ENCODE results near the gene CHMP3.
"Not testable (repeated sequence)": the region's sequence is repeated elsewhere in the genome, so short reads cannot be mapped to it uniquely, and the experiment has no call there.

The CHMP3 gene

DNA sequence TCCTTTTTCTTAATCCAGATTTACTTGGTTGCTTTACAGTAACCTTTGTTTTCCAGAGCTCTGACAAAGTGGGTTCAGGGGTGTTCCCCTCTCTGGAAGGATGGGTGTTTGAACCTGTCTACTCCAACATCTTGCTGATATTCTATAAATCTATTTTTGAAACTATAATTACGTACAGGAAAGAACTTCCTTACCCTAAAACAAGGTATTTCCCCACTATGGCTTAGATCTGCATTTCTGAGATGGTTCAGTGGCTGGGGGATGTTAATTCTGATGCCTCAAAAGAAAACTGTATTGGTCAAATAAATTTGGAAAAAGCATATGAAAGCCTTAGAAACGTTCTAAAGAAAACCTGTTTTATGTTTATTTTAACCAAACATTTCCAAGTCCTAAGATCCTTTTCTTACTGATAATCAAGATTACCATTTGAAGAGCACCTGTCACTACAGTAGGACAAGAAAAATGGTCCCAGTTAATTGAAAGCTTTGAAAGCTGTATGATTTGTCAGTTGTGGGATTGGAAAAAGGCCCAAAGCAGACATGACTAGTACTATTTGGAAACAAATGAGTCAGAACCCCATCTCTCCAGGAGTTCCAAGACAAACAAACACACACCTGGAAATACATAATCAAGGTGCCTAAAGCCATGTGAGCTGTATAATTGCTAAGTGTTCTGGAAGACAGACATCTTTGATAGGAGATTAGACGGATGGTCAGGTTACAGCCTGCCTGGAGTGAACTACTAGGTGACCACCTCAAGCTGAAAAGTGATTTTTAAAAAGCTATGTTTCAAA, 64.6 kb downstream of the CHMP3 start:
- Histone ChIP-seq H3K23ac (ENCODE audit: low read length) (no peak overlapping the region), H4K5ac (ENCODE audit: low read length) (no peak overlapping the region), H3K4me2 (ENCODE audit: low read length) (no peak overlapping the region), H3K9ac (ENCODE audit: low read length) (no peak overlapping the region), H4K8ac (ENCODE audit: low read depth, low read length) (no peak overlapping the region), H2BK15ac (replicated peaks; ENCODE audit: low read depth) (no peak overlapping the region), H3K4ac (ENCODE audit: low read depth, low read length) (no peak overlapping the region), H3K36me3 (ENCODE audit: control insufficient read depth, insufficient read depth, low read length) (no peaks in the 10 kb centered on the region), H3K18ac (ENCODE audit: low read length) (no peak overlapping the region), H2BK120ac (ENCODE audit: low read depth, low read length) (no peak overlapping the region), H3K27me3 (ENCODE audit: insufficient read depth, low read length, poor library complexity) (no peaks in the 10 kb centered on the region), H2BK5ac (ENCODE audit: low read length) (no peak overlapping the region), H3K79me2 (ENCODE audit: control insufficient read depth, insufficient read depth, low read length) (no peaks in the 10 kb centered on the region), H3K4me3 (ENCODE audit: low read length) (no peak overlapping the region), H3K4me1 (ENCODE audit: control insufficient read depth, low read depth, low read length) (no peaks in the 10 kb centered on the region), H2AK5ac (ENCODE audit: low read length) (no peak overlapping the region), H3K56ac (ENCODE audit: low read length) (no peak overlapping the region), H3K79me1 (ENCODE audit: low read length) (no peaks in the 10 kb centered on the region), H3K27ac (ENCODE audit: low read depth, low read length) (no peak overlapping the region)
- DNase-seq: no peak
- no CpG with 5 or more reads among the region's 3 CpGs for WGBS (ENCODE audit: extremely low coverage, insufficient coverage, low lambda C conversion rate)

DNA sequence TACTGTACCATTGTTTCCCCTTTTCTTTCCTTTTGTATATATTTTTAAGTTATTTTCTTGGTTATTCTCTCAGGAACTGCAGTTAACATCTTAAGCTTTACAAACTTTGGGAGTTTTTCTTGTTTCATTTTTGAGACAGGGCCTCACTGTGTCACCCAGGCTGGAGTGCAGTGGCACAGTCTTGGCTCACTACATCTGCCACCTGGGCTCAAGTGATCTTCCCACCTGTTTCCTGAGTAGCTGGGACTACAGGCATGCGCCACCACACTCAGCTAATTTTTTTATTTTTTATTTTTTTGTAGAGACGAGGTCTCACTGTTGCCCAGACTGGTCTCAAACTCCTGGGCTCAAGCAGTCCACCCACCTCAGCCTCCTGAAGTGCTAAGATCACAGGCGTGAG, 66.9 kb downstream of the CHMP3 start:
- not testable (repeated sequence) for H3K4me3 ChIP-seq (ENCODE audit: low read length); DNase-seq

DNA sequence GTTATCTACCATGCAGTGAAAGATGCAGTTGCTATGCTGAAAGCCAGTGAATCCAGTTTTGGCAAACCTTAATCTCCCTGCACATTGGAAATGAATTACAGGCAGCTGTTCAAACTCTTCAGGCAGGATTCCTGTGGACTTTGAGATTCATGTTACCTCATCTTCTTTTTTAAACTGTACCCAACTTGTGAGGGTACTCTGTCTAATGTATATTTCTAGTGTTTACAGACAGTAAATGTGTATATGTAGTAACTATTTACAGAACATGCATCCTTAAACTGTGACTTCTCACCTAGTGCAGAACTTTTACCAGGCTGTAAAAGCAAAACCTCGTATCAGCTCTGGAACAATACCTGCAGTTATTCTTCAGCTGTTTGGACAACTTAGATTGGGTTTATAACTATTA, 71.2 kb downstream of the CHMP3 start:
- Histone ChIP-seq H3K4me3 (ENCODE audit: low read length) (no peak overlapping the region), H3K36me3 (ENCODE audit: control insufficient read depth, insufficient read depth, low read length) (no peaks in the 10 kb centered on the region), H3K79me2 (ENCODE audit: control insufficient read depth, insufficient read depth, low read length) (no peaks in the 10 kb centered on the region), H3K27ac (ENCODE audit: low read depth, low read length) (no peak overlapping the region), H2AK5ac (ENCODE audit: low read length) (no peak overlapping the region), H2BK5ac (ENCODE audit: low read length) (no peak overlapping the region), H3K4me2 (ENCODE audit: low read length) (no peak overlapping the region), H3K56ac (ENCODE audit: low read length) (no peak overlapping the region), H2BK120ac (ENCODE audit: low read depth, low read length) (no peak overlapping the region), H3K4ac (ENCODE audit: low read depth, low read length) (no peak overlapping the region), H3K79me1 (ENCODE audit: low read length) (no peaks in the 10 kb centered on the region), H3K9ac (ENCODE audit: low read length) (no peak overlapping the region), H3K4me1 (ENCODE audit: control insufficient read depth, low read depth, low read length) (no peaks in the 10 kb centered on the region), H3K27me3 (ENCODE audit: insufficient read depth, low read length, poor library complexity) (no peaks in the 10 kb centered on the region), H3K23ac (ENCODE audit: low read length) (no peak overlapping the region), H4K8ac (ENCODE audit: low read depth, low read length) (no peak overlapping the region), H4K5ac (ENCODE audit: low read length) (no peak overlapping the region), H3K18ac (ENCODE audit: low read length) (no peak overlapping the region), H2BK15ac (replicated peaks; ENCODE audit: low read depth) (no peak overlapping the region)
- DNase-seq: no peak
- WGBS (ENCODE audit: extremely low coverage, insufficient coverage, low lambda C conversion rate): no CpG with 5 or more reads among the region's 1 CpG

More for the DNA sequence above, 66.9 kb downstream of the CHMP3 start:
- not testable (repeated sequence) for H3K4ac ChIP-seq (ENCODE audit: low read depth, low read length); H4K8ac ChIP-seq (ENCODE audit: low read depth, low read length); H4K5ac ChIP-seq (ENCODE audit: low read length); H3K79me1 ChIP-seq (ENCODE audit: low read length); H3K79me2 ChIP-seq (ENCODE audit: control insufficient read depth, insufficient read depth, low read length); H3K56ac ChIP-seq (ENCODE audit: low read length); H3K18ac ChIP-seq (ENCODE audit: low read length); H3K23ac ChIP-seq (ENCODE audit: low read length); H2AK5ac ChIP-seq (ENCODE audit: low read length); H2BK120ac ChIP-seq (ENCODE audit: low read depth, low read length); H3K27me3 ChIP-seq (ENCODE audit: insufficient read depth, low read length, poor library complexity); H3K4me1 ChIP-seq (ENCODE audit: control insufficient read depth, low read depth, low read length); H3K36me3 ChIP-seq (ENCODE audit: control insufficient read depth, insufficient read depth, low read length); H3K4me2 ChIP-seq (ENCODE audit: low read length); H2BK15ac ChIP-seq (replicated peaks; ENCODE audit: low read depth); H3K27ac ChIP-seq (ENCODE audit: low read depth, low read length); H3K9ac ChIP-seq (ENCODE audit: low read length); H2BK5ac ChIP-seq (ENCODE audit: low read length)
- WGBS (ENCODE audit: extremely low coverage, insufficient coverage, low lambda C conversion rate): no CpG with 5 or more reads among the region's 3 CpGs

DNA sequence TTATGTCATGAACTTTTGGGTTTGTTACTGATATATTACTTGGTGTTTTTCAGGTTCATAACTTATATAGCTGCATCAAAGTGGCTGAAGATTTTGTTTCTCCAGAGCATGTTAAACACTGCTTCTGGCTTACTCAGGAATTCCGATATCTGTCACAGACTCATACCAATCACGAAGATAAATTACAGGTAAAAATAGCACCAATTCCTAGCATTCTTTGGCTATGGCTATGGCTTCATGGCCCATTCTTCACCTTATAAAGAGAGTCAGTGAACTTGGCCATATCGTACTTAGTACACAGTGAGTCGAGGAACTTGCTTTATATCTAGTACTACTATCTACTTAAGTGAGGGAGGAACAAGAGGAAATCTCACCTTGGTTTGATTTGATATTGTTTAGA, 72.2 kb downstream of the CHMP3 start:
- Histone ChIP-seq H2AK5ac (ENCODE audit: low read length) (no peak overlapping the region), H2BK5ac (ENCODE audit: low read length) (no peak overlapping the region), H2BK15ac (replicated peaks; ENCODE audit: low read depth) (no peak overlapping the region), H3K4me1 (ENCODE audit: control insufficient read depth, low read depth, low read length) (no peaks in the 10 kb centered on the region), H3K4me3 (ENCODE audit: low read length) (no peak overlapping the region), H3K18ac (ENCODE audit: low read length) (no peak overlapping the region), H3K79me2 (ENCODE audit: control insufficient read depth, insufficient read depth, low read length) (no peaks in the 10 kb centered on the region), H3K23ac (ENCODE audit: low read length) (no peak overlapping the region), H3K4me2 (ENCODE audit: low read length) (no peak overlapping the region), H3K56ac (ENCODE audit: low read length) (no peak overlapping the region), H3K36me3 (ENCODE audit: control insufficient read depth, insufficient read depth, low read length) (no peaks in the 10 kb centered on the region), H4K8ac (ENCODE audit: low read depth, low read length) (no peak overlapping the region), H4K5ac (ENCODE audit: low read length) (no peak overlapping the region), H3K4ac (ENCODE audit: low read depth, low read length) (no peak overlapping the region), H3K9ac (ENCODE audit: low read length) (no peak overlapping the region), H3K79me1 (ENCODE audit: low read length) (no peaks in the 10 kb centered on the region), H2BK120ac (ENCODE audit: low read depth, low read length) (no peak overlapping the region), H3K27me3 (ENCODE audit: insufficient read depth, low read length, poor library complexity) (no peaks in the 10 kb centered on the region), H3K27ac (ENCODE audit: low read depth, low read length) (no peak overlapping the region)
- WGBS (ENCODE audit: extremely low coverage, insufficient coverage, low lambda C conversion rate): no CpG with 5 or more reads among the region's 4 CpGs
- no peak for DNase-seq

DNA sequence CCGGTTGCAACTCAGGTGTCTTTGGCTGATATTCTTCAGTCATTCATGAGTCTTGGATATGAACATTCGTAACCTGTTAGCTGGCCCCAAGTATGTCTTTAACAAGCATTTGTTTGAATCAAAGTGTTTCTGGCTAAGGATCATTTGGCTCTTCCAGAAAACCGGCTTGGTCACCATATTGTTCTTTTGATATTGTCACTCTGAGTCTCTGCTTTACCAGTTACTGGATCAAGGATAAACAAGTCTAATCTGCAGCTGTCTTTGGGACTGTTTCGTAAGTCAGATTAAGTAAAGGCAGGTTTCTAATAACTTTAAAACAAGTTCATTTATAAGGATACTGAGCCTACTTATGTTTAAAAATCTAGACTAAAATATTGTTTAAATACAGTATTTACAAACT, 73.0 kb downstream of the CHMP3 start:
- Histone ChIP-seq H3K36me3 (ENCODE audit: control insufficient read depth, insufficient read depth, low read length) (no peaks in the 10 kb centered on the region), H2BK15ac (replicated peaks; ENCODE audit: low read depth) (no peak overlapping the region), H3K23ac (ENCODE audit: low read length) (no peak overlapping the region), H2BK5ac (ENCODE audit: low read length) (no peak overlapping the region), H3K27ac (ENCODE audit: low read depth, low read length) (no peak overlapping the region), H3K56ac (ENCODE audit: low read length) (no peak overlapping the region), H2AK5ac (ENCODE audit: low read length) (no peak overlapping the region), H2BK120ac (ENCODE audit: low read depth, low read length) (no peak overlapping the region), H3K4me2 (ENCODE audit: low read length) (no peak overlapping the region), H3K79me1 (ENCODE audit: low read length) (no peaks in the 10 kb centered on the region), H4K5ac (ENCODE audit: low read length) (no peak overlapping the region), H3K18ac (ENCODE audit: low read length) (no peak overlapping the region), H3K27me3 (ENCODE audit: insufficient read depth, low read length, poor library complexity) (no peaks in the 10 kb centered on the region), H4K8ac (ENCODE audit: low read depth, low read length) (no peak overlapping the region), H3K4ac (ENCODE audit: low read depth, low read length) (no peak overlapping the region), H3K9ac (ENCODE audit: low read length) (no peak overlapping the region), H3K4me3 (ENCODE audit: low read length) (no peak overlapping the region), H3K4me1 (ENCODE audit: control insufficient read depth, low read depth, low read length) (no peaks in the 10 kb centered on the region), H3K79me2 (ENCODE audit: control insufficient read depth, insufficient read depth, low read length) (no peaks in the 10 kb centered on the region)
- no peak for DNase-seq
- no CpG with 5 or more reads among the region's 4 CpGs for WGBS (ENCODE audit: extremely low coverage, insufficient coverage, low lambda C conversion rate)

DNA sequence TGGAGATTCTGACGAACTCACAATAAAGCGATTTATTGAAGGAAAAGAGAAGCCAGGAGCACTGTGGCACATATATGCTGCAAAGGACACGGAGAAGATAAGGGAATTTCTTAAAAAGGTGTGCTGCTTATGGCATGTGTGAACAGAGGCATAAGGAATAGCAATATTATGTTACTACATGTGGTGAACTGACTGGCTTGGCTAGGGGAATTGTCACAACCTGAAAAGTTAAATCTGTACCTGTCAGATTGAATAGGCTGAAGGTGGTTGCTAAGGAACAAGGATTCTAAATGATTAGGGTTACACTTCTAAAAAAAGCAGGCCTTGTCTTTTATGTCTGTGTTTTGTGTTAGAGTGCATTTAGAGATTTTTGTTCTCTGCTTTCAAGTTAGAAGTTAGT, 73.7 kb downstream of the CHMP3 start:
- Histone ChIP-seq H4K8ac (ENCODE audit: low read depth, low read length) (no peak overlapping the region), H3K9ac (ENCODE audit: low read length) (no peak overlapping the region), H3K18ac (ENCODE audit: low read length) (no peak overlapping the region), H3K36me3 (ENCODE audit: control insufficient read depth, insufficient read depth, low read length) (peaks cover 1% of the 10 kb centered on the region), H3K56ac (ENCODE audit: low read length) (no peak overlapping the region), H3K27me3 (ENCODE audit: insufficient read depth, low read length, poor library complexity) (no peaks in the 10 kb centered on the region), H2BK5ac (ENCODE audit: low read length) (no peak overlapping the region), H2BK120ac (ENCODE audit: low read depth, low read length) (no peak overlapping the region), H3K4me3 (ENCODE audit: low read length) (no peak overlapping the region), H3K27ac (ENCODE audit: low read depth, low read length) (no peak overlapping the region), H4K5ac (ENCODE audit: low read length) (no peak overlapping the region), H3K79me2 (ENCODE audit: control insufficient read depth, insufficient read depth, low read length) (no peaks in the 10 kb centered on the region), H3K4ac (ENCODE audit: low read depth, low read length) (no peak overlapping the region), H3K4me2 (ENCODE audit: low read length) (no peak overlapping the region), H3K79me1 (ENCODE audit: low read length) (no peaks in the 10 kb centered on the region), H2BK15ac (replicated peaks; ENCODE audit: low read depth) (no peak overlapping the region), H2AK5ac (ENCODE audit: low read length) (no peak overlapping the region), H3K4me1 (ENCODE audit: control insufficient read depth, low read depth, low read length) (no peaks in the 10 kb centered on the region), H3K23ac (ENCODE audit: low read length) (no peak overlapping the region)
- DNase-seq: no peak
- no CpG with 5 or more reads among the region's 3 CpGs for WGBS (ENCODE audit: extremely low coverage, insufficient coverage, low lambda C conversion rate)

Measured in mesendoderm (in vitro differentiated cells).